HG03432 (cell line): ENCODE data around the gene IMPDH1.

ENCODE experiments used
- ATAC-seq: cut with Tn5 transposase; IDR thresholded peaks from one replicate; pipeline ENCODE4 v1.9.1; 2021; ENCODE audit warnings: mild to moderate bottlenecking, moderate library complexity; ENCODE audit not compliant: unreplicated experiment

IMPDH1 gene

DNA sequence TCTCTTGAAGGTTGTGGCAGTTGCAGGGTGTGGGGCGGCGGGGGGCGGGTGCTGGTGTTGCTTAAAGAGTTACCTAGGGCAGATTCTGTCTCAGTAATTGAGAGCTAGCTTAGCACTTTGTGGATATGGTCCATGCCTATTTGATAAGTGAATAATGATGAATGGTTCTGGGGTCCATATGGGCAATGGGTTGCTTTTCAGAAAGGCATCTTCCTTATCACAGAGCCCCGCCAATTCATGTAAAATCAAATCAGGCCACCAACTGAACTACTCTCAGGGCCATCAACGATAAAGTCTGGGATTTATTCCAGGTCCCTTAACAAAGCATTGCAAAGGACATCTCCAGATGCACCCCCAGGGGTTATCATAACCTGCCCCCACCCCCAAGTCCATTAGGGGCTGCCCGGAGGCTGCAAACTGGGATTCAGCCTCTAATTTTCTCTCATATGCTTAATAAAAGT lies 46.5 kb downstream of the IMPDH1 start:
- ATAC-seq: no peak

DNA sequence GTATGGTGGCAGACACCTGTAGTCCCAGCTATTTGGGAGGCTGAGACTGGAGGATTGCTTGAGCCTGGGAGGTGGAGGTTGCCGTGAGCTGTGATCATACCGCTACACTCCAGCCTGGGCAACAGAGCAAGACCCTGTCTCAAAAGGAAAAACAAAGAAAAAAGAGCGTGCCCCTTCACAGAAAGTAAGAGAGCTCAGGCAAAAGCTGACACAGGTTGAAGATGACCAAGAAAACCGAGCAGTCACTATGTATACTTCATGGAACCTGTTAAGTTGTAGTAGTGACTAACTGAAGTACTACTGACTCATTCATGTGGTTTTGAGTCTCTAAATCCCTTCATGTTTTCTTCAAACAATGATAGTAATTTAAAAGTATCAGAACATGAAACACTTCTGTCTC lies 47.1 kb downstream of the IMPDH1 start:
- no peak for ATAC-seq

GRCh38 chr7:128361411-128362379 lies 48.1 kb downstream of the IMPDH1 start, which contains the start of gene PRRT4:
TSS of gene PRRT4 (minus strand) at chr7:128361690.
- ATAC-seq: peak; percentile 62

DNA sequence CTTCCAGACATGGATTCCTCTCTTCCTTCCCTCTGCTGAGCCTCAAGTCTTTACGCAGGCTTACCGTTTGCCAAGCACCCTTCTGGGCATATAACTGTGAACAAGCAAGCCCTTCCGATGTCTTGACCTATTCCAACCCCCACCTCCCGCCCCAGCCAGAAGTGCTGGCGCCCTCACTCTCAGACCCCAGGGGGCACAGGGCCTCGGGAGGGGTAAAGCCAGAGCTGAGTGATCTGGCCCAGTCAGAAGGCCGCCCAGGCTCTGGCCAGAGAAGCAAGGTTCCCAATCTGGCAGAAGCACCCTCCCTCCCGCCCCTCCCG lies 49.5 kb downstream of the IMPDH1 start:
- no peak for ATAC-seq

DNA sequence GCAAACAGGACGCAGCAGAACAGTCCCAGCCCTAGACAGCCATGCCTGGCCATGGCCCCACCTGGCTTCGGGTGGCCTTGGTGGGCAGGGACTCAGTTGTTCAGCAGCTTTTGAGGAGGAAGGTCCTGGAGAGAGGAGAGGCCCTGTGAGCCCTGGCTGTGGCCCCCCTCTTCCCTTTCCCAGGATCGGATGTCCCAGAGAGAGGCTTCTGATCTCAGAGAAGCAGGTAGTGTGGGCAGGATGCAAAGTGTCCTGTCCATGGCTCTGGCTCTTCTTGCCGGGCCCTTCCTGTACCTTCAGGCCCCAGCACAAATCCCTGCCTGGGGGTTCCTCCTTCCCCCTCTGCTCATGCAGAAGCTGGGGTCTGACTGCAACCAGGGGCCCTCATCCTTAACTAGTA lies 49.8 kb downstream of the IMPDH1 start:
- no peak for ATAC-seq

DNA sequence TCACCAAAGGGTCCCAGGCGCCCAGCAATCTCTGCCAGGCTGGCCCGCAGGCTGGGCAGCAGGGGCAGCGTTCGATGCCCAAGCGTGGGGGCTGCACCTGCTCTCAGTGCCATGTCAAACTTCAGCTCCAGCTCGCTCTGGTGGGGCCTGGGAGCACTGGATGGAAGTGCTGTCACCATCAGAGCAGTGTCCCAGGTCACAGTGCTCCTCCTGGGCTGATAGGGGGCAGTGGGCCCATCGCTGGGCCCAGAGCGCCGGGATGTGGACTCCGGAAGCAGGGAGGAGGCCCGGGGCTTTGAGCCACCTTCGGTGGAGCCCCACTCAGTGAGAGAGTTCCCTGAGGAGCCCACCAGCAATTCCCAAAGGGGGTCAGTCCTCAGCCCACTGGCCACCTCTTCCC lies 50.4 kb downstream of the IMPDH1 start:
- ATAC-seq: no peak

GRCh38 chr7:128358233-128358632 lies 51.5 kb downstream of the IMPDH1 start:
- ATAC-seq: no peak

DNA sequence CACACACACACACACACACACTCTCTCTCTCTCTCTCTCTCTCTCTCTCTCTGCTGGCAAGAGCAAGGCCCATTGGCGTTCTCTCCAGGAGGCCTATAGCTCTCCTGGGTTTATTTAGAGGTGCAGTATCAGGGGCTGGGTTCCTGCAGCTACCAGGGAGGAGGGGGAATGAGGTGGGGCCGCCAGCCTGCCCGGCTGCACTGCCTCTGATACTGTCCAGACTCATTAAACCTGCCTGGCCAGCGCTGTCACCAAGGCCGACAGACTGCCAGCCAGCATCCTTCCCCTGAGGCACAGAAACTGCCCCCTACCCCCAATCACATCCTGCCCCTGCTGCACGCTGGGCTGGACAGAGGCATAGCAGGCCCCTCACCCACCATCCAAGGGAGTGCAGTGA lies 52.6 kb downstream of the IMPDH1 start:
- ATAC-seq: no peak

DNA sequence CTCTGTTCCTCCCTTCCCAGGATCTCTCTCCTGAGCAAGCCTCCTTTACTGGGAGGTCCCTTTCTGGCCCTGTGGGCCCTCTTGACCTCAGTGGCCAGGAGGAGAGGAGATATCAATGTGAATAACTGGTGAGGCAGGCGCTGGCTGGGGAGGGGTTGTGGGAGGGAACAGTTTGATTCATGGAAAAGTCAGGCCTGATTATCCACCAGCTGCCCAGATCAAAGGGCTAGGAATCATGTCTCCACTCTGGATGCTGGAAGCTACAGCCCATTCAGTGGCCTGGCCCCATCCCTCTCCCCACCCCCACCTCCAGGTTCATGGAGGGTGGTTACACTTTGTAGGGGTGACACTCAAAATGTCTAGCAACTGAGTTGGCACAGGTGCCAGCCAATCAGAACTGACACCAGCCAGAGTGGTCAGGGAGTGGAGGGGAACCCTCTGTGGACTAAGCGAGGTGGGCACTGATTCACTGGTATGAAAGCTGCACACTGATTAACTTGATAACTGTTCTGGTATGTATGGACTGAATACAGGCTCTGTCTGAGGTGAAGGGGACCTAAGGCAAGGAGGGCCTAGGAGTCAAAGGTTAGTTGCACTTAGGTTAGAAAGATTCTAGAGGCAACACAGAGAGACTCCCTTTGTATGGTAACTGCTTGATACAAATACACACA lies 53.1 kb downstream of the IMPDH1 start:
- no peak for ATAC-seq

GRCh38 chr7:128353610-128354009 lies 56.2 kb downstream of the IMPDH1 start:
- no peak for ATAC-seq

DNA sequence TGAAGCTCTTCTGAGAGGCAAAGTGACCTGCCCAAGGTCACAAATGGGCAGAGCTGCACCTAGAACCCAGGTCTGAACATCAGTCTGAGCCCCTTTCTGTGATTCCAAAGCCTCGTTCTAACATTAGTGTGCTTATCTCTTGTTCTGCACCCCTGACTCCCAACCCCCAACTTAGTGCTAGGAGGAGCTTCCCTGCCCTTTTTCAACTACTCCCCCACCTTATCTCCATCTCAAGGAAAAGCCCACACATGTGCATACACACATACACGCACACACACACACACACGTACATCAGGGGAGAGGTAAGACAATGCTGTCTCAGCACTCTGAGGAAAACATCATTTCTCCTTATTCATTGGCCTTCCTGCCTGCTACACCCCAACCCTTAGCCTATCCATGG lies 56.6 kb downstream of the IMPDH1 start:
- ATAC-seq: no peak

- ATAC-seq: no peak
These were observed 57.1 kb downstream of the IMPDH1 start for GRCh38 chr7:128352636-128353035.

GRCh38 chr7:128352153-128352537 lies 57.6 kb downstream of the IMPDH1 start:
- ATAC-seq: no peak

DNA sequence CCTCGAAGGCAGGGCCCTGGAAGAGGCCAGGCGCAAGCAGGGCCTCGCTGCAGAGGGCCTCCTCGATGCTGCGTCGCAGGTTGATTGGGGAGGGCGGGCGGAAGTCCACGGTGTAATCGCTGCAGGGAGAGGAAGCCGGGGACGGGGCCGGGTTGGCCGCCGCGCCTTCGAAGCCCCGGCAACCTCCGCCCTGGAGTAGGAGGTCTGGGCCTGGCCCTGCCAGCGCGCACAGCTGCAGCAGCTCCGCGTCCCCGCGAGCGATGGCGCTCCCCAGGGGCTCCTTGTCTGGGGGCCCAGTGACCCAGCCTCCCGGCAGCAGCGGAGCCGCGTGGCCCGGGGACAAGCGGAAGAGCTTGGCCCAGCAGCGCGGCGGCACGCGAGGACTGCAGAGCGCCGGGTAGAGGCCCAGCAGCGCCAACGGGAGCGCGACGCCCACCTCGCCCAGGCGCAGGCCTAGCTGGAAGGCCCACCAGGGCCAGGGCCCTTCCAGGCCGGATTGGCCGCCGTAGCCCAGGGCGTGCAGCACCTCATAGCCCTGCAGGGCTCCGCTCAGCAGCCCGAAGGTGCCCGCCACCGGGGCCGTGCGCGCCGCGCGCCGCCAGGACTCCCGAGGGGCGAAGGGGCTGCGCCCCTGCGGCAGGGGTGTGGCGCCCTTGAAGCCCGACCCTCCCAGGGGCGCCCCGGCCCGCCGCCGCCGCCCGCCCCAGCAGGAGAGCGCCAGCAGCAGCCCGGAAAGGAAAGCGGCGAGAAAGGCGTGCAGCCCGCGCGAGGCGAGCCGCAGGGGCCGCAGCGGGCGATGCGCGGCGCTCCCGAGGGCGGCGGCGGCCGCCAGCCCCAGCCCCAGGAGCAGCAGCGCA lies 58.3 kb downstream of the IMPDH1 start:
- ATAC-seq: no peak

- no peak for ATAC-seq
These were observed 59.0 kb downstream of the IMPDH1 start for GRCh38 chr7:128350708-128351295.

GRCh38 chr7:128349466-128349825 lies 60.3 kb downstream of the IMPDH1 start:
- no peak for ATAC-seq

DNA sequence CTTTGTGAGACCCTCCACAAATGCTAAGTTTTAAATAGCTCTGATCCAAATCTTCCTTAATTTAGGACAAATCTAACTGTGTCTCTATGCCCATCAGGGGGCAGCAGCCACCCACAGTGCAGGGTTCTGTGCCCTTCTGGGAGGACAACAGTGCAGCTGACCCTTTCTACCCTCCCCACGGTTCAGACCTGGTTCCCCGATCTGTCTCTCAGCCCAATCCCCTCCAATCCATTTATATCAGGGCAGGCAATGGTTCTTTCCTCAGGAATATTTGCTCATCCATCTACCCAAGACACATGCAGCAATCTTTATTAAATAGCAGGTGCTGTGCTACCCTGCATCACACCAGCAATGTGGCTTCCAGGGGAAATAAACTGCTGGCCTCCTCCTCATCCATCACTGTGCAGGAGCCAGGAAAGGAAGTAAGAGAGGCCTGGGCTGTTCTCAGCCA lies 62.1 kb downstream of the IMPDH1 start:
- no peak for ATAC-seq

DNA sequence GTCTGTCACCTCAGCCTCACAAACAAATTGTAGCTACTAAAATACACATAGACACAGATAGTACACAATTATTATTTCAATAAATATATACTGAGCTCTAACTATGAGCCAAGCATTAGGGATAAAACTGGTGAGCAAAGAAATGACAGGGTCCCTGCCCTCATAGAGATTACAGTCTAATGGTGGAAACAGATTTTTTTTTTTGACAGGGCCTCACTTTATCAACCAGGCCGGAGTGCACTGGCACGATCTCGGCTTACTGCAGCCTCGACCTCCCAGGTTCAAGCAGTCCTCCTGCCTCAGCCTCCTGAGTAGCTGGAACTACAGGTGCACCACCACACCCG lies 65.4 kb downstream of the IMPDH1 start:
- no peak for ATAC-seq

- peak; percentile 98 for ATAC-seq
These were observed 66.0 kb downstream of the IMPDH1 start, which contains the start of gene RBM28 for GRCh38 chr7:128343554-128344430. TSS of gene RBM28 (minus strand) at chr7:128343908. CDS start at chr7:128343793, 115 bp downstream.
